DND-41 (cell line): ENCODE results near the gene NR5A2.

Experiments
- ATAC-seq: fragments of 200-7000 bp; cut with Tn5 transposase; 3 replicates; pipeline ENCODE4 v1.9.1; 2021; ENCODE audit warnings: low read depth; ENCODE audit not compliant: insufficient read depth
- DNase-seq: peaks from one replicate; pipeline ENCODE4 v3.0.0-alpha.2; 2020
- H2AFZ ChIP-seq: 2 replicates; pipeline ENCODE4 v1.6.0; 2012; ENCODE audit warnings: low read depth, low read length
- H3K27ac ChIP-seq: 2 replicates; pipeline ENCODE4 v1.5.1; 2012; ENCODE audit warnings: low read length, inconsistent platforms
- H3K27me3 ChIP-seq: fragments of 200-600 bp; sonication (generic); 2 replicates; pipeline ENCODE4 v1.6.0; 2012; ENCODE audit warnings: low read length, mild to moderate bottlenecking, inconsistent platforms; ENCODE audit not compliant: insufficient read depth, poor library complexity
- H3K36me3 ChIP-seq: 2 replicates; pipeline ENCODE4 v1.5.1; 2012; ENCODE audit warnings: low read length, inconsistent platforms; ENCODE audit not compliant: insufficient read depth
- H3K4me1 ChIP-seq: 2 replicates; pipeline ENCODE4 v1.5.1; 2012; ENCODE audit warnings: mild to moderate bottlenecking, low read length; ENCODE audit not compliant: insufficient read depth
- H3K4me2 ChIP-seq: 2 replicates; pipeline ENCODE4 v1.6.0; 2012; ENCODE audit warnings: mild to moderate bottlenecking, moderate library complexity, low read length, inconsistent platforms; ENCODE audit not compliant: insufficient read depth
- H3K4me3 ChIP-seq, 2 experiments: fragments of 200-600 bp in 1 of 2; shearing (Covaris generic) in 1 of 2; 2 replicates each; pipeline ENCODE4 v1.5.1; 2012 to 2016; ENCODE audit warnings: inconsistent platforms in 2 of 2, low read length in 2 of 2, mild to moderate bottlenecking in 2 of 2, low read depth in 1 of 2, moderate library complexity in 1 of 2
- H3K79me2 ChIP-seq: 2 replicates; pipeline ENCODE4 v1.6.0; 2012; ENCODE audit warnings: low read length, inconsistent platforms; ENCODE audit not compliant: insufficient read depth
- H3K9ac ChIP-seq: 2 replicates; pipeline ENCODE4 v1.6.0; 2012; ENCODE audit warnings: low read depth, mild to moderate bottlenecking, inconsistent platforms, low read length, moderate library complexity
- H3K9me3 ChIP-seq: 2 replicates; pipeline ENCODE4 v1.5.1; 2012; ENCODE audit warnings: low read length, moderate library complexity, mild to moderate bottlenecking, inconsistent platforms; ENCODE audit not compliant: insufficient read depth, severe bottlenecking
- H4K20me1 ChIP-seq: 2 replicates; pipeline ENCODE4 v1.6.0; 2012; ENCODE audit warnings: low read length; ENCODE audit not compliant: insufficient read depth
- CTCF ChIP-seq: IDR thresholded peaks from 2 replicates; pipeline ENCODE4 v1.5.1; 2012; ENCODE audit warnings: borderline replicate concordance, low read length, moderate library complexity, mild to moderate bottlenecking; ENCODE audit not compliant: poor library complexity, severe bottlenecking; ENCODE audit errors: extremely low read depth
- EZH2 ChIP-seq: IDR thresholded peaks from 3 replicates; pipeline ENCODE4 v1.6.1; 2012; ENCODE audit warnings: borderline replicate concordance, low read depth, mild to moderate bottlenecking, moderate library complexity, low read length, inconsistent platforms; ENCODE audit not compliant: severe bottlenecking

Gene NR5A2

DNA sequence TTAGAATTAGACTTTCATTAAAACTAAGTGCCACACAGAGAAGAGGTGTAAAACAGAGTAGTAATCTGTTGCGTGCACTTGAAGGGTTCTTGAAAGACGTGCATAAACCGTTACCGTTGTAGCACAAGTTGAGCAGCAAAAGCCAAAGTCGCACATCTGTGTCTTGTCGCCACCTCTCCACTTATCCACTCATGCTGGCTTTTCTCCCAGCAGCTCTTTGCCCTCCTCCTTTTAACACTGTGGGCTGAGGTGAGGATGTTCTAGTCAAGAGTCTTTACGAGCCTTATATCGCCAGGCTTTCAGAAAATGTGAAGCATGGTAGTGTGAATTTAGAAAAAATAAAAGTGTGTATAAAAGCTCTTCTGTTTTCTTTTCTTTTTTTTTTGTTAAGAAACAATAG is 48.0 kb downstream of the NR5A2 start:
- Histone ChIP-seq H3K4me3 (no peak overlapping the region), H3K4me1 (no peaks in the 10 kb centered on the region), H3K4me2 (no peak overlapping the region), H3K27ac (no peak overlapping the region), H2AFZ (no peak overlapping the region), H3K36me3 (no peaks in the 10 kb centered on the region), H3K79me2 (no peaks in the 10 kb centered on the region), H4K20me1 (no peaks in the 10 kb centered on the region), H3K9me3 (no peaks in the 10 kb centered on the region), H3K9ac (no peak overlapping the region), H3K27me3 (peaks cover 23% of the 10 kb centered on the region)
- no peak for TF ChIP-seq EZH2
- TF ChIP-seq CTCF, result no peak
- DNase-seq (no peak), ATAC-seq (no peak)

GRCh38 chr1:200075938-200076546 is 48.5 kb downstream of the NR5A2 start:
- Histone ChIP-seq H3K9ac (no peak overlapping the region), H3K36me3 (no peaks in the 10 kb centered on the region), H2AFZ (no peak overlapping the region), H3K79me2 (no peaks in the 10 kb centered on the region), H3K4me2 (no peak overlapping the region), H3K27me3 (peaks cover 24% of the 10 kb centered on the region), H4K20me1 (no peaks in the 10 kb centered on the region), H3K9me3 (no peaks in the 10 kb centered on the region), H3K4me1 (no peaks in the 10 kb centered on the region), H3K4me3 (no peak overlapping the region), H3K27ac (no peak overlapping the region)
- ATAC-seq, result no peak
- no peak for DNase-seq
- TF ChIP-seq CTCF (no peak), EZH2 (no peak)

DNA sequence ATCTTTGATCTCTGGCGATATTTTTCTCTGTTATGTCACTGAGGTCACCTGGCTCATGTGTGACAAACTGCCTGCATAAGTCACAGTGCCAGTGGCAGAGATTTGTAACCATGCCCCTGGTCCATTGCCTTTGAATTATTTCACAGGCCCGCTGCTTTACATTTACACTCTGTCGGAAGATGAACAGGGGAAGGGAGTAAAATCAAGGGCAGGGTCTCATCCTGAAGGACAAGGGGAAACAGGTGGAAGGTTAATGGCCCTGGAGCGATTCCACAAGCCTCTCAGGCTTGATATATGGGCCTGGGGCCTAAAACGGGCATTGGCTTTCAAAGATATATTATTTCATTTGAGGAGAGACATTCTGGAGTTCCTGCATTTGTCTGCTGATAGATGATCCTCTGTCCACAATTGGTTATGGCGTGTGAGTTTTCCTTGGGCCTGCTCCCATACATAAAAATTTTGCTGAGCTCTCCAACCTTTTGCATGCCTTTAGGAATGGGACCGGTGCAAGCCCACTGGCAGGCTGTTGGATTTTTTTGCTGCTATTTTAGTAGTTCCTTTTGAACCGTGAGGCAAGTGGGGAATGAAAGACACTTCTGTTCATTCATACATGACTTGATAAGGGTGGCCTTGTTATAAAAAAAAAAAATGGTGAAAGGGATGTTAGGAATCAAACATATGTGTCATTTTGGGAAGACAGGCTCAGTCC is 51.9 kb downstream of the NR5A2 start:
- no peaks in the 10 kb centered on the region for H3K36me3 ChIP-seq
- H3K4me1 ChIP-seq, result no peaks in the 10 kb centered on the region
- no peaks in the 10 kb centered on the region for H4K20me1 ChIP-seq
- no peak overlapping the region for H3K27ac ChIP-seq
- peaks cover 33% of the 10 kb centered on the region for H3K27me3 ChIP-seq
- ATAC-seq, result no peak
- DNase-seq, result no peak
- H3K9ac ChIP-seq, result no peak overlapping the region
- H3K4me3 ChIP-seq, result no peak overlapping the region
- H3K4me2 ChIP-seq, result no peak overlapping the region
- TF ChIP-seq EZH2 (no peak), CTCF (no peak)
- no peaks in the 10 kb centered on the region for H3K9me3 ChIP-seq
- H3K79me2 ChIP-seq, result no peaks in the 10 kb centered on the region
- no peak overlapping the region for H2AFZ ChIP-seq
